Measurements from ENCODE around the gene NDUFB7.

- TF ChIP-seq, protein P1, sequence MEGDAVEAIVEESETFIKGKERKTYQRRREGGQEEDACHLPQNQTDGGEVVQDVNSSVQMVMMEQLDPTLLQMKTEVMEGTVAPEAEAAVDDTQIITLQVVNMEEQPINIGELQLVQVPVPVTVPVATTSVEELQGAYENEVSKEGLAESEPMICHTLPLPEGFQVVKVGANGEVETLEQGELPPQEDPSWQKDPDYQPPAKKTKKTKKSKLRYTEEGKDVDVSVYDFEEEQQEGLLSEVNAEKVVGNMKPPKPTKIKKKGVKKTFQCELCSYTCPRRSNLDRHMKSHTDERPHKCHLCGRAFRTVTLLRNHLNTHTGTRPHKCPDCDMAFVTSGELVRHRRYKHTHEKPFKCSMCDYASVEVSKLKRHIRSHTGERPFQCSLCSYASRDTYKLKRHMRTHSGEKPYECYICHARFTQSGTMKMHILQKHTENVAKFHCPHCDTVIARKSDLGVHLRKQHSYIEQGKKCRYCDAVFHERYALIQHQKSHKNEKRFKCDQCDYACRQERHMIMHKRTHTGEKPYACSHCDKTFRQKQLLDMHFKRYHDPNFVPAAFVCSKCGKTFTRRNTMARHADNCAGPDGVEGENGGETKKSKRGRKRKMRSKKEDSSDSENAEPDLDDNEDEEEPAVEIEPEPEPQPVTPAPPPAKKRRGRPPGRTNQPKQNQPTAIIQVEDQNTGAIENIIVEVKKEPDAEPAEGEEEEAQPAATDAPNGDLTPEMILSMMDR (IDR thresholded peaks at IDR 0.05), result no peak
- no peak for TF ChIP-seq EP300 (IDR thresholded peaks at IDR 0.05)
Measured at GRCh38 chr19:14526423-14526822, 45.4 kb downstream of the NDUFB7 start.
